ENCODE measurements around the gene APBA2.

The APBA2 gene

DNA sequence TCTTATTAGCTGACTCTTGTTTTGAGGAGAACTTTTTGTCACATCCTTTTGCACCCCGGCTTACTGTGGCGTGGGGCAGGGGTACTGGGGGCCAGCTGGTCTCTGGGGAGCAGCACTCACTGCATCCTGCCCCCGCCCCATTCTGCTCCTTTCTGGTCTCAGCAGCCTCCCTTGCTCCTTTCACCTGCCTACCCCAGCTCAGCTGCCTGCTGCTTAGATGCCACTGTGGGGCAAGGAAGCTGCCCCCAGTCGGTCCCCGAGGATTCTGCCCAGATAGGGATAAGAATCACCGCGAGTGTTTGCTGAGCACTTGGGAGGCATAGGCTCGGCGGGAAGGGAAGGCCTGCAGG is 32.0 kb downstream of the APBA2 start:
- DNase-seq: no peak

DNA sequence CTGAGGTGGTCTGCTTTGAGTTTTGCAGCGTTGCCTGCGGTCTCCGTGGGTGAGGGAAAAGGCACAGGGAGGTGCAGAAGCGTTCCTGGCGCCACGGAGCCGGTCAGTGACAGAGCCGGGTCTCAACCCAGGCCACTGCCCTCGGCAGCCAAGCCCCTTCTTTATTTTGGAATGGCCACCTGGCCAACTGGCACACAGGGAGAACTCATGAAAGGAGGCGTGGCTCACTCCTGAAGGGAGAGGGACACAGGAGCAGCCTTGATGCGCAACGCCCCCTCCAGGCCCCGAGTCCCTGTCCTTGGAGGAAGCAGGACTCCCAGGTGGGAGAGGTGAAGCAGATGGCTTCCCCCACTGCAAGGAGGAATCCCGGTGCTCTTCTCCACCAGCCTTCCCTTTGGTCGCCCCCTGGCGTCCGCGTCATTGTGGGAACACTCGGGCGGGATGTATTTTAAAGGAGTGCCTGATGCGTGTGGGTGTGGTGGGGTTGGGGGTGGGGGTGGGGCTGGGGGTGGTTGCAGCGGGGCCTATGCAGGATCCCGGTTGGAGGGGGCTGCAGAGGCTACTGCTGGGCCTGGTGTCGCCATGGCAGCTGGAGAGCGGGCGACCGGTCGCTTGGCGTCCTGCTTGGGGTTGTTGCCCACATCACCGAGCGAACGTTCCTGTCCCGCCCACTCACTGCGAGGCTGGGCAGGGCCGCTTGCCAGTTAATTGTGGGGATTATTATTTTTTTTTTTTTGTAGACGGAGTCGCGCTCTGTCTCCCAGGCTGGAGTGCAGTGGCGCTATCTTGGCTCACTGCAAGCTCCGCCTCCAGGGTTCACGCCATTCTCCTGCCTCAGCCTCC is 32.6 kb downstream of the APBA2 start:
- no peak for DNase-seq

DNA sequence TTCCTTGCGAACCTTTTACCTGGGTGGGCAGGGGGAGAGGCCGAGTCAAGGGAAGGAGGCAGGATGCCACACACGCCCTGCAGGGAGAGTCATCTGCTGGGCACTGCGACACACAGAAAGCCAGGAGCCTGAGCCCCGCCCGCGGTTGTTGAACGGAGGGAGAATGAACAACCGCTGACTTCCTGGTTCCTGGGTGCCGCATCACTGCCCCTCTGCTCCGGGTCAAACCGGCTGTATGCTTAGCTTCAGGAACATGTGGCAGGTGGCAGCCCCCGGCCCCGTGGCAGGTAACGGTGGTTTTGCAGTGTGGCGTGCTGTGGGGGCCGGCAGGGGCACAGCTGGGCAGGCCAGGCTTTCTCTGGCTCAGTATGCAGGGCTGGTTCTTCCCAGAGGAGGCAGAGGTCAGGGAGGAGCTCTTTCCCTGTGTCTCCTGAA is 33.4 kb downstream of the APBA2 start:
- DNase-seq: no peak

DNA sequence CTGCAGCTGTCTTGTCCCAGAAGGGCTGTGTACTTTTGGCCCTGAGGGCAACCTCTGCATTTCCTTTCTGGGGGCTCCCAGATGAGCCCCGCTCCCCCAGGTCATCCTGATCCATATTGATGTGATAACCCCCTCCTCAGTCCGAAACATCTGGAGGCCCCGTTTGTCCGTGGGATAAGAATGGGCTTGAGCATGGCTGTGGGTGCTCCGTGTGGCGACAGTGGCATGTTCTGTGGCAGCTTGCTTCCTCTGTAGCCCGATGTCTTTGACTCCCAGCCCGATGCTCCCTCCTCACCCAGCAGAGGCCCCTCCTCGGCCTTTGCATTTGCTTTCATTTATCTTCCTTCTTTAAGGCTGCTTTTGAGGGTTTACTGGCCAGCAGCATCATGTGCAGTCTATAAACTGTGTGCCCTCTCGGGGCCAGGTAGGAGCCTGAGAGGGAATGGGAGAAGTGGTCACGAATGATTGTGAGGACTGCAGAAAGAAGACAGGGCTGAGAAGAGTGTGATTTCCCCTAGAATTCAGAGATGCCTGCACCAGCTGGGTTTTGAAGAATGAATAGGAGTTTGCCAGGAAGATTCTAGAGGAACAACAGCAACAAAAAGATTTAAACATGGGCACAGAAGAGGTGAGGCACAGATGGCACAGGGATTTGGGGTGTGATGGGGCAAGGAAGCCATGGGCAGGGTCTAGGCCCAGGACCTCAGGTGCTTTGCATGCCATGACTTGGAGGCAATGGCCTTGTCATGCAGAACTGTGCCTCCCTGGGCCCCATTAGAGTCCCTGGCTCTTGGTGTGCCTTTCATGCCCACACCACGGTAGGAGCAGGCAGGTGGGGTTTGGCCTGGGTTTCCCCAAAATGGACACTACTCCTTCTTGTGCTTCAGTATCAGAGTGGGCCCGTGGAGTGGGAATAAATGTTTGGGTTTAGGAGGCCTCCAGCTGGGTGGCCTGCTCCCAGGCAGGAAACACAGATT is 34.2 kb downstream of the APBA2 start:
- no peak for DNase-seq

DNA sequence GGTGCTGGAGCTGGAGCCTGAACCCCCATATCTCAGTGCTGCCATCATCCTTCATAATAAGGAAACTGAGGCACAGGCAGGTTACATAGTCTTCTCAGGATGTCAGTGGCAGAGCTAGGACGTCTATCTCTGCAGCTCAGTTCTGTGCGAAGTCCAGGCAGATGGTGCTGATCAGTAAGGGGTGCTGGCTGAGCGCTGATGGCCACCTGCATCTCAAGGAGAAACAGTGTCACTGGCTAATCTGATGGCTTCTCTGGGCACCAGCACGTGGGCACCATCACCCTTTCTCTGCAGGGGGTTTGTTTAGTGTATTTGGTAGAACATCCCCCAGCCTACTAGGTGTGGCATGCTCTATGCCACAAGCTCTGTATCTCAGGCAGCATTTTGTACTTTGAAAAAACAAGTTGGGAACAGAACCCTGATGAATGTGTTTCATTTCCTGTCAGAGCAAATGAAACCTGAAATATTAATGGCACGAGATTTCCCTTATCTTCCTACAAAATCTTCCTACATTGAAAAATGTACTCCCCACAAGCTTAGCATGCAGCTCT is 35.1 kb downstream of the APBA2 start:
- DNase-seq: no peak

DNA sequence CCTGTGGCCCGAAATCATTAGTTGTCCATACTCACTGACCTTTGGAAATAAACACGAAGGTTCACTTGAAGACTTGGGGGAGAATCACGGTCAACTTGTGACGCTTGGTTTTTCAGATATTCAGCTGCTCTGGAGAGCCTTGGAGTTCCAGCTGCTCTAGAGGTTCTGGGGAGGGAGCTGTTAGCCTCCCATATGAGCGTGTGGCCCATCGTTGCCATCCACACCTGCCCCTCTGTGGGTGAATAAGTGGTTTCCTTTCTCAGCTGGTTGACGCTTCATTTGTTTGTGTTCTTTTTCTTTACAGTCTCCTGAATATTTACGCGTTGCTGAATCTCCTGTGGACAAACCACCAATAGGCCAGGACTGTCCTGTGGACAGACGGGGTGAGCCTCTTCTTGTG is 35.6 kb downstream of the APBA2 start:
- no peak for DNase-seq

DNA sequence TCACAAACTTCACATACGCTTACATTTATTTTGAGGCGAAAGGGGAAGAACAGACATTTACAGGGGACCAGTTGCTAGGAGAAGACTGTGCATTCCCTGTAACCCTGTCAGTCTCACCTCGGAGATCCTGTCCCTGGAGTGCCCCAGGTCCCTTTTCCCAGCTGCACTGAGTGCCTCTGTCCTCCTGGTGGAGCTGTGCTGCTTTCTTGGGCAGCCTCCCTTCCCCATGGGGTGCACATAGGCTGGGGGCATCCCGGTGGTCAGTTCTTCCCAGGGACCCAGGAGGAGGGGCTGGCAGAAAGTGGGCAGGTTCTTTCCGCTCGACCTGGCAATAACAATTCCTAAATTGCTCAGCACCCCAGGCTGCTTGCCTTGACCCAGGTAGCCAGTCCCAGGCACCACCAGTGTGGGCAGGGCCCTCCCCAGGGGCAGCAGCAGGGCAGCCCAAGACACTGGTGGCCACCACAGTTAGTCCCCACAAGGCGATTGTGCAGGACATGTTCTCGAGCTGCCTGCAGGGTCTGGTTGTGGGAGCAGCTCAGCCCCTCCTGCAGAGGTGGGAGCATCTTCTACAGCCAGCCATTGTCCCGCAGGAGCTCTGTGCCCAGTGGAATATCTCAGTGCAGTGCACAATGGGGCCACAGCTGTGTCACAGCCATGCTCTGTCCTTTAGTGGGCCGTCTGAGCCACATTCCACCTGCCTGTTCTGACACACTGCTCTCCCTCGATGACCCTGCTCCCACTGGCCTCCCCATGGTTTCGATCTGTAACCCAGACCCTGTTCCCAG is 36.3 kb downstream of the APBA2 start:
- DNase-seq: no peak

DNA sequence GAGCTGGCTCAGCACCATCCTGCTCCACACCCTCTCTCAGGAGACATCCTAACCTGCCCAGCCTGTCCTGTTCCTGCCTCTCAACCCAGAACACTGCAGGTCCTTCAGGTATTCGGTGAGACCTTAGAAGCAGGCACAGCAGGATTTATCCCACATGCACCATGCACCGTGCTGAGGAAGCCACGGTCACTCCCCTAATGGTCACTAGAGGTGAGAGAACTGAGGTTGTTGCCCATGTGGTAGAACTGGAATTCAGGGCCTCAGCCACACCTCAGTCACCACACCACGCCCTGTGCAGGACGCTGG is 36.9 kb downstream of the APBA2 start:
- DNase-seq: no peak

DNA sequence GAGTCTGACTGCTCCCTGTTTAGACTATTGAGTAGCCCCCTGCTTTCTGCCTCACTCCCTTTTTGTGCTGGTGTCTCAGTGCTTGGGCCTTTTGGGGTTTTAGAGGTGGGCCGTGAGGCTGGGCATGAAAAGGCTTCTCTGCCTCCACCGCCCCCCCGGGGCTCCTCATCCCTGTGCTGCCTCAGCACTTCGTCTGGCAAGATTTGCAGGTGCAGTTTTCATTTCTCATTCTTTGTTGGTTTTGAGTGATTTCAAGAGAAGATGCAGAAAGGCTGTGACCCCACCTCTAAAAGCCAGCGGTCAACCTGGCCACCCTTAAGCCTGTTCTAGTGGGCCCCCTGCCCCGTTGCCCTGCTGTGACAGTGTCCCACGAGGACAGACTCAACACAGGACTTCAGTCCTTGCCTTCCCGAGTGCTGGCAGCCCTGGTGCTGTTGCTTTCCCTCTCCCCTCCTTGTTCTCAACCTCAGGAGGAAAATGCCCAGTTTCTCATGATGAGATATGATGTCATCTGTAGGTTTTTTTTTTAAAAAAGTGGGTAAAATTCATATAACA is 38.0 kb downstream of the APBA2 start:
- no peak for DNase-seq

DNA sequence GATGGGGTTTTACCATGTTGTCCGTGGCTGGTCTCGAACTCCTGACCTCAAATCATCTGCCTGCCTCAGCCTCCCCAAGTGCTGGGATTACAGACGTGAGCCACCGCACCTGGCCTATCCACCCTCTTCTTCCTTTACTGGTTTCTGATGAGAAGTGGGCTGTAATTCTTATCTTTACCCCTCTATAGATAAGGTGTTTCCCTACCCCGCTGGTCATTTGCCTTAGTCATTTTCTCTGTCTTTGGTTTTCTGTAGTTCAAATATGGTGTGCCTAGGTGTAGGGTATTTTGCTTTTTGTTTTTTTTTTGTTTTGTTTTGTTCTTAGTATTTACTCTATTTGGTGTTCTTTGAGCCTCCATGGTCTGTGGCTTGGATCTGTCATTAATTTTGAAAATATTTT is 41.3 kb downstream of the APBA2 start:
- no peak for DNase-seq

DNA sequence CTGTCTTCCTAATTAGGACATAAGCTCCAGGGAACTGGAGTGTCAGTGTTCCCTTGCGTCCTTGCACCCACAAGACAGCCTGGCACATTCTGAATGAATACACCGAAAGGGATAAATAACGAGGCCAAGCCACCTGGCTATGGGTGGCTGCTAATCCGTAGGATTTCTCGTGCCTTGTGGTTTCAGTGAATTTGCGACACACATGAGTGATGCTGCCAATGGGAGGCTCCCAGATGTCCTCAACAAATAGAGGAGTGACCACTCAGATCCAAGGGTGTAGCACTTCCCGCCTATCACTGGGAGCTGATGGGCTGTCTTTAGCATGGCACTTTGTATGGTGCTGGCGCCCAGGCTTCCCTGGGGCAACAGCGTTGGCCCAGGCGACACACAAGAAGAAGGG is 43.4 kb downstream of the APBA2 start:
- no peak for DNase-seq

DNA sequence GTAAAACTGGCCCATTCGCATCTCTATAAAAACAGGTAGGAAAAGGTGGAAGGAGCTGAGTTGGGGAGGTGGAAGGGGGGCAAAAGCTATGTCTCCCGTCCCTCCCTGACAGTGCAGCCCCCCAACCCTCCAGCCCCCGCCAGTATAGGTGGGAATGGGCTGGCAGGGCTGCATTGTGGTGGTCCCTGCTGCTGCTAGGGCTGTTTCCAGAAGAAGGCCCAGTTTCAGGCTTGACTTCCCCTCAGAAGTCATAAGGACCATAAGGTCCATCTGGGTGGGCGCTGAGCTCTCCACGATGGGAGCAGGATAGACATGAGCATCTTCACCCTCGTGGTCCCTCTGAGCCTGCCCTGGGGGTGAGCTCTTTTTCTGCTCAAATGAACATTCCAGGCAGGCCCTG is 44.2 kb downstream of the APBA2 start:
- no peak for DNase-seq

DNA sequence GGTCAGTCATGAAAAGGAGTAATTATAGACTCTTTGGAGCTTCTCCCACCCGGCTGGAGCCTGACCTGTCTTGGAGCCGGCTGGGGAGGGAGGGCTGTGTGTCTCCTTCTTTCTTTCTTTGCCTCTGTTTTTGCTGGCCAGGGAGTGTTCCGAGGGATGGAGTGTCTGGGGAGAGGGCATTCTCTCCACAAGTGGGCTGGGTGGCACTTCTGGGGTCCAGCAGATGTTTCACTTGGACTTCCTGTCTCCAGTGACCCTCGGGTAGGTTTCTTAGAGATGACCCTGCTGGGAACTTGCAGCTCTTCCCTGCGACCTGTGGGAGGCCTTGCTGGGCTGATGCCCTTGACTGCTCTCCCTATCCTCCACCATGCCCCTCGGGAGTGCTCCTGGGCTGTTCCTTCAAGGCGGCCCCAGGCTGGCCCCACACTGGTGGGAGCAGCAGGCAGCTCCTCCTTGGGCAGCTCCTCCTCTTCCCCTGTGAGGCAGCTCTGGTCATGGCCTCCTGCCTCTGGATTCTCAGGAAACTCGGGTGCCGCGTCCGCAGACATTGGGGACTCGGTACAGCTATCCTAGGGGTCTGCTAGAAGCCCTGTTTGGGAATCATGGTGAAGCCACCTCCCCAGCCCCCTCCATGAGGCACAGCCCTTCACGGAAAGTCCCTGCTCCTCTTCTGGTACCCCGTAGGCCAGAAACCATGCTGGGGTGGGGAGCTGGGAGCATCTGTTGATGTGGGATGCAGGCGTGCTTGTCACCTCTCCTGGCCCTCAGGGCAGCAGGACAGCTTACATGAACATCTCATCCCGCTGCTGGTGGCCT is 44.9 kb downstream of the APBA2 start:
- no peak for DNase-seq

DNA sequence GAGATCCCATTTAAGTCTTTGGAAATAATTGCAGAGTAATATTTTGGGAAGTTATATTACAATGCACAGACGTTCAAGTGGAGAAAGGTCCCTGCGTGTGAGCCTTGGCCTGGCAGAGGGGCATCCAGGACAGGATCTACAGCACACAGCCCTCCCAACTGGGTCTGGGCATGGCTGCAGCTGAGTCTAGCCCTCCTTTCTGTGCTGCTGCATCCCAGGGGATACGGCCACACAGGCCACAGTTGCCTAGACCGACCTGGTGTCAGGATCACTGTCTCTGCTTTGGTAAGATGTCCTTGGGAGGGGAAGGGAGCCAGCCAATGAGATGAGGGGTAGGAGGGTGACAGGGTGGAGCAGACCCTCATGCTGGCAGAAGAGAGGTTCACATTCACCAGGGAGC is 46.1 kb downstream of the APBA2 start:
- no peak for DNase-seq

DNA sequence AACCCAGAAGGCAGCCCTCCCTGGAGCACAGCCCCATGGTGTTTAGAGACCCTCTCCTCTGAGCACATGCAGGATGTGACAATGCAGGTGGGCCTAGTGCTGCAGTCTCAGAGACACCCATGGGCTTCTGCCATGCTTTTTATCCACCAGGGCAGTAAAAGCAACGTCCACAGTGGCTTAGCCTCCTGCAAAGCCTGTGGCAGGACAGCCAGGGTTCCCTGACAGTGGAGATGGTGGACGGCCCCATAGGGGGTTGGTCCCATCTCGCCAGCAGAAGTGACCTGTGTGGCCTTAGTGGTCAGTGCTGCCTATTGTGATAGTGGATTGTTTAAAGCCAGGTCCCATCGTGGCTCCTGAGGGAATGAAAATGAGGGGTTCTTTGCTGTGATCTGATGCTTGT is 46.6 kb downstream of the APBA2 start:
- DNase-seq: no peak

DNA sequence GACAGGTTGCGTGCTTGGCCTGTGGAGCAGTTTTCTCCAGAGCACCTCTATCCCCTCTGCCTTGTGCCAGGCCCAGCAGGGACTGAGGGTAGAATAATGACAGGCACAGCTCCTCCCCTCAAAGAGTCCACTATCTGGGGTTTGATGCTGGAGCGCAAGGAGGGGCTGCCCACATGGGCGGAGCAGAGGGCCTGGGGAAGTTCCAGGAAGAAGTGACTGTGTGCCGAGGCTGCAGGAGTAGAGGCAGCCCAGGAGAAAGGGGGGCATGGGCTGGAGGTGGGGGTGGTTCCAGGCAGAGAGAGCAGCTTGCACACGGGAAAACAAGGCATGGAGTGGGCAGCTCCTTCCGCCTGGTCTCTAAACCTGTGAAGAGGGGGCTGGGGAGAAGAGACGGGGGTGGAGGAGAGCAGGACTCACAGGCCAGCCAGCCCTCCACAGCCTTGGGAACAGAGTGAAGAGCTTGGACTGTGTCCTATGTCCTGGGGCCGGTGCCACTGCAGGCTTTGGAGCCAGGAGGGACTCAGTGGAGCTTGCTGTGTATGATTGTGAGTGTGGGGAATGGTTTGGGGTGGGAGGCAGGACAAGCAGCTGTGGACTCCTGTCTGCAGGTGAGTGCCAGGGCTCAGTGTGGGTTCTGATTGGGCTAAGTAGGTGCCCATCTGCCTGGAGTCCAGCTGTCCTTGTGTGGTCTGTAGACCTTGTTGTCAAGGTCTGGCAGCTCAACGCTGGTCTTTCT is 48.1 kb downstream of the APBA2 start:
- no peak for DNase-seq

DNA sequence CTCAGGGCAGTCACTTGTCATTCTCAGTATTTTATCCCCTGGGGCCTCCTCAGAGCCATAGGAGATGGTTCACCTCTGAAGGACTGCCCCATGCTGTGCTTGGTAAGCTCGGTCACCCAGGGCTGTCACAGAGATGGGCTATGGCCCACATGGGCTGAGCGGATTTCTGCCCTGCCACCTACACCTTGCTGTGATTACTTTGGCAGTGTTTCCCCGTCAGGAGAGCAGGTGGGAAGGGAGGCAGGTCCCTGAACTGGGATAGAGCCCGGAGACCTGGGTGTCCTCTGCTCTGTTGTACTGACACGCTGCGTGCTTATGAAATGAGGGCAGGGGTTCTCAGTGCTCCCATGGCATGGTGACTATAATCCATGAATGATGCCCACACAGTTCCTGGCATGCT is 48.9 kb downstream of the APBA2 start:
- no peak for DNase-seq

DNA sequence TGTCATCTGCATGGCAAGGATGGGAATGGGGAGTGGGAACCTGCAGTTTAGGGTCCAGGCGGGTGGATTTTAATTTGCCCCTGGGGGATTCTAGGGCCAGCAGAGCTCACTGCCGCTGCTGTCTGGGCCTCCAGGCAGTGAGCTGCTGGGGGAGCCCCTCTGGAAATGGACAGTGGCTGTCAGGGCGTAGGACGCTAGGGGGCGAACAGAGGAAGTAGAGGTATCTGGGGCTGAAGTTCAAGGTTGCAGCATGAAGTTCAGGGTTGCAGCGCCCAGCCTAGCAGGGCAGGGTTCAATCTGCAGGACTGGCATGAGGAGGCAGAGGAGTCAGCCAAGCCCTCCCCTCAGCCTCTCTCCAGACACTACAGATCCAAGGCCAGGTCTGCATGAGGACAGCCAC is 49.5 kb downstream of the APBA2 start:
- DNase-seq: no peak

DNA sequence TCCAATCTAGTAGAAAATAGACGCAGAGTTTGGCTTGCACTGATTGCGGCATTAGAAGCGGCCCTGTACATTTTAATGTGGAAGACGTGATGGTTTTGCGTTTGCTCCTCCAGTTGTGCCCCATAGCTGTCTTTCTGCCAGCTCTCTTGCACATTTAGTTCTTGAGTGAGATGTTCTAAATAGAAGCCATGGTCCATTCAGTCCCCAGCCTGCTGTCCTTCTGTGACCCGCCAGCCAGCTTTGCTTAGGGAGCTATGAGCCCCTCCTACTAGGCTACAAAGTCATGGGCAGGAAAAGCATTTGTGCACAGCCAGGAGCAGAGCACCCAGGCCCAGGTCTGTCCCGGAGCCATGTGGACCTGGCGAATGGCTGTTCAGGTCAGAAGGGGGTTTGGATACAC is 50.3 kb downstream of the APBA2 start:
- DNase-seq: no peak

DNA sequence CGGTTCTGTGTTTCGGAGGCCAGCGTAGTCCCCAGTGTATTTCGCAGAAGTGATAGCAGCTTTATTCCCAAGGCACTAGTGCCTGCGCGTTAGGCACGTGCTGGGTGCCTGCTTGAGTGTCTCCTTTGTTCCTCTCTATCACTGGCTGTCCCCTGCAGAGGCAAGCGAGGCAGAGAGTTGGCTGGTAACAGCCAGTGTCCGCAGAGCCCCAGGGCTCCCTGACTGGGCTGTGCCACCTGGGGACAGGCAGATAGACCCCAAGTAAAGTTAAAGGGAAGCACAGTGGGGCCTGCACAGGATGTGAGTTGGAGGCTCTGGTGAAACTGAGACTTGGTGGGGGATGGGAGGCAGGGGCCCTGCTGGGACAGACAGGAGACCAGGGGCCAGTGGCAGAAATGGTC is 50.7 kb downstream of the APBA2 start:
- no peak for DNase-seq

DNA sequence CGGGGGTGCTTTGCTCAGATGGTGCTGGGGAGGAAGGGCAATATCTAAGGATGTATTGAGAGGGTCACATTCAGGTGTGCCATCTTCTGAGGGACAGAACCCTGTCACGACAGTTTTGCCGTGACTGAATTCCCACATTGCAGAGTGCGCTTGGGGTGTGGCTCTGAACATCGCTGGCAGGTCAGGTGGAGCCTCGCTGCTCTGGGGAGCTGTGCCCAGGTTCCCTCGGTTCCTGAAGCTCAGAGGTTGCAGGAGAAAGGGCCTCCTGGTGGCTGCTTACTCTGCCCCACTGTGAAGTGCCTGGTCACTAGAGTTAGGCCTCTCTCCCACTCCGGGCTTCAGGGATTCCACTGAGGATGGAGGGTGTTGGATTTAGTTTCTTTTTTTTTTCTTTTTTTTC is 51.5 kb downstream of the APBA2 start:
- no peak for DNase-seq

Data from NCI-H146 (cell line).